Spinal cord (tissue), 10 donors: Measurements from ENCODE around the gene DARS2. TPM values are rescaled to one million over a fixed set of nuclear protein-coding genes. Genes with fewer than 3 reads are reported as not detected.
"Not testable (repeated sequence)": the region's sequence is repeated elsewhere in the genome, so short reads cannot be mapped to it uniquely, and the experiment has no call there.

Experiments
- DNase-seq, 6 donors: peaks; one replicate each; pipeline versions ENCODE4 v3.0.0 to v3.0.0-alpha.2; 2013 to 2015; ENCODE audit warnings: low spot score in 6 of 6, low read depth in 4 of 6
- H3K27ac ChIP-seq: one replicate; pipeline ENCODE4 v1.5.1; 2013; ENCODE audit warnings: low read depth, low read length, control low read depth
- H3K27me3 ChIP-seq: one replicate; pipeline ENCODE4 v1.6.1; 2013; ENCODE audit warnings: low read length; ENCODE audit not compliant: control insufficient read depth, insufficient read depth
- H3K36me3 ChIP-seq: one replicate; pipeline ENCODE4 v1.6.1; 2013; ENCODE audit warnings: low read length; ENCODE audit not compliant: control insufficient read depth, insufficient read depth
- H3K4me1 ChIP-seq: one replicate; pipeline ENCODE4 v1.6.1; 2013; ENCODE audit warnings: low read length; ENCODE audit not compliant: control insufficient read depth, insufficient read depth
- H3K4me3 ChIP-seq: one replicate; pipeline ENCODE4 v1.5.1; 2013; ENCODE audit warnings: low read depth, low read length, control low read depth
- H3K9me3 ChIP-seq: one replicate; pipeline ENCODE4 v1.6.1; 2013; ENCODE audit warnings: low read length; ENCODE audit not compliant: control insufficient read depth, insufficient read depth
- WGBS: methylation state at CpG from one replicate; pipeline ENCODE4 v1.1.5; 2013; ENCODE audit warnings: missing lambda C conversion rate; ENCODE audit not compliant: insufficient coverage; 5-methylcytosine and 5-hydroxymethylcytosine counted together
- long read RNA-seq, 4 donors: transcript quantifications; one replicate each; lab custom pipeline, GENCODE V29; 2026
- polyA plus RNA-seq, 2 donors: library from polyadenylated mRNA; unstranded; fragments of 120-200 nt; gene quantifications; one replicate each; pipeline ENCODE4 v1.2.1, GENCODE V29; 2013; ENCODE audit not compliant: insufficient read length in 2 of 2
- total RNA-seq, 2 donors: library from RNA; depleted of rRNA in 1 of 2; stranded (reverse); fragments of 120-200 nt in 1 of 2; fragments of >200 nt in 1 of 2; gene quantifications; one replicate each; pipeline versions ENCODE4 v1.2.3 to v1.2.4, GENCODE V29; 2013 to 2014
- donor health status: healthy.

DARS2 gene
- total RNA-seq (10 to 100 TPM; 17.1 to 18.5 TPM), polyA plus RNA-seq (10 to 100 TPM; 15.9 to 18.3 TPM)
- long read RNA-seq, donor 1, partial matches to known transcripts = 0 of 4 reads
- long read RNA-seq, donor 1, other reads (novel, unspliced or antisense) = 0 of 4 reads
- long read RNA-seq, donor 2, partial matches to known transcripts = 67 of 139 reads
- long read RNA-seq, donor 2, other reads (novel, unspliced or antisense) = 69 of 139 reads
- long read RNA-seq, donor 3, partial matches to known transcripts = 52 of 223 reads
- long read RNA-seq, donor 3, other reads (novel, unspliced or antisense) = 170 of 223 reads
- long read RNA-seq, donor 4 = 0 reads

DNA sequence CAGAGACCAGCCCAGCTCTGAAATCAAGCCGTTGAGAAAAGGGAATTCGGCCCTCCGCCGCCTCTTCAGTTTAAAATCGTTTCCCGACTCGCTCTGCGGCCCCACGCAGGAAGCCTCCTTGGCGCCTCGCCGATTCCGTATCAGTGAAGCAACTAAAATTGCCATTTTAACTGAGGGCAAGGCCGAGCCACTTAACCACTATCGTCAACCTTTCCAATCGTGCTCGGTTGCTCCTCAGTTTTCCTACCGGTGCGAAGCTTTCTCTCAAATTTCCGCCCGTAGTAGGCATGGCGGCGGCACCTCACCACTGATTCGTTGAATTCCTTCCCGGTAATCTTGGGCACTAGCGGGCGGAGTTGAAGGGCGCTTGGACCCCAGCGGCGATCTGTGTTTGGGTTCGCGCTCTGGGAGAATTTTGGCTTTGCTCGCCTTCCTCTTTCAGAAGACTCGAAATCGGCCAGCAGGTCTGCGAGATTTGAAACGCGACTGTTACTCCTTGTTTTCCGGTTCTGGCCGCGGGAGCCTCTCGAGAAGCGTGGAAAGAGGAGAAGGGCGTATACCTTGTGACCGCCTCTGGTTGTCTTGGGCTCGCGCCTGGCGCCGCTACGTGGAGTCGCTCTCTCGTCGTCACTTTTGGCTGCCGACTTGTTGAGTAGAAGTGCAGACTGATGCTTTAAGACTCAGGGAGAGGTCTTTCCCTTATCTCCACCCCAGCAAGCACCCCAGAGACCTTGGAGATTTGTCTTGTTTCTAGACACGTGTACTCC lies at the start of gene DARS2, which contains the start of gene CENPL:
DARS2 (plus strand) TSS at position 359 of the 767 bp plus-strand sequence. CDS start 557 bp downstream, outside the sequence.
CENPL (minus strand) TSS at position 569 of the 767 bp plus-strand sequence. CDS start 13,584 bp downstream, outside the sequence.
- peak within 1 kb of the TSS; percentile 89 for H3K4me3 ChIP-seq
- 0% methylated on average over 50 of the region's 55 CpGs for WGBS
- no peaks in the 10 kb centered on the region for H3K27me3 ChIP-seq
- peaks cover 9% of the 10 kb centered on the region for H3K4me1 ChIP-seq
- no peaks in the 10 kb centered on the region for H3K9me3 ChIP-seq
- peak within 1 kb of the TSS; percentile 99 for H3K27ac ChIP-seq
- peak; percentile 92 to 99 (median 96) for DNase-seq
- H3K36me3 ChIP-seq = peaks cover 2% of the 10 kb centered on the region

- Histone ChIP-seq H3K4me1 (no peaks in the 10 kb centered on the region), H3K27me3 (no peaks in the 10 kb centered on the region), H3K27ac (no peak overlapping the region), H3K9me3 (no peaks in the 10 kb centered on the region), H3K4me3 (no peak overlapping the region), H3K36me3 (peaks cover 17% of the 10 kb centered on the region)
- no peak for DNase-seq
- WGBS = no CpG with 5 or more reads among the region's 5 CpGs
Observed at GRCh38 chr1:173775578-173776226, 48.8 kb upstream of the DARS2 start.

GRCh38 chr1:173779936-173780335 lies 44.5 kb upstream of the DARS2 start:
- no peak for DNase-seq
- no peak overlapping the region for H3K27ac ChIP-seq
- no peaks in the 10 kb centered on the region for H3K27me3 ChIP-seq
- H3K9me3 ChIP-seq = no peaks in the 10 kb centered on the region
- H3K4me3 ChIP-seq = no peak overlapping the region
- peaks cover 31% of the 10 kb centered on the region for H3K36me3 ChIP-seq
- WGBS = no CpG with 5 or more reads among the region's 4 CpGs
- no peaks in the 10 kb centered on the region for H3K4me1 ChIP-seq

DNA sequence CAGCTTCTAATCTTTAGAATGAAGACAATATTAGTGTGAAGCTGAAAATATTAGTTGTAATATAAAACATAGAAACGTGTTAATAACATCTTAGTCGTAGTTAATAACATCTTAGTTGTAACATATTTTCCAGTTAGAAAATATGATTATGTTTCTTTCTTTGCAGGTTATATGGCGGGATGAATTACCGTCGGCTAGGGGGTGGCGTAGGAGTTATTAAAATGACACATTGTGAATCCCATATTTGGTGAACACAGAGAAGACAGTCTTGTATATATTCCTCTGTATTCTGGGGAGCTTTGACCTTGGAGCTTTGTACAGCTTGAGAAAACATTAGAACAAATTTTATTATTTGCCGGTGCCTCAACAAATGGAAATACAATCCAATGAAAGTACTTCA lies 39.5 kb upstream of the DARS2 start:
- Histone ChIP-seq H3K27ac (no peak overlapping the region), H3K4me1 (no peaks in the 10 kb centered on the region), H3K36me3 (peaks cover 27% of the 10 kb centered on the region), H3K4me3 (no peak overlapping the region), H3K9me3 (no peaks in the 10 kb centered on the region), H3K27me3 (no peaks in the 10 kb centered on the region)
- WGBS = no CpG with 5 or more reads among the region's 7 CpGs
- DNase-seq = no peak

- DNase-seq = no peak
Observed at GRCh38 chr1:173789841-173790240, 34.6 kb upstream of the DARS2 start.

GRCh38 chr1:173798078-173798477 lies 26.4 kb upstream of the DARS2 start:
- Histone ChIP-seq H3K4me1 (no peaks in the 10 kb centered on the region), H3K9me3 (no peaks in the 10 kb centered on the region), H3K27me3 (no peaks in the 10 kb centered on the region), H3K36me3 (no peaks in the 10 kb centered on the region), H3K27ac (no peak overlapping the region), H3K4me3 (no peak overlapping the region)
- no peak for DNase-seq

More at GRCh38 chr1:173789841-173790240, 34.6 kb upstream of the DARS2 start:
- Histone ChIP-seq H3K4me1 (no peaks in the 10 kb centered on the region), H3K4me3 (no peak overlapping the region), H3K36me3 (peaks cover 6% of the 10 kb centered on the region), H3K9me3 (no peaks in the 10 kb centered on the region), H3K27ac (no peak overlapping the region), H3K27me3 (no peaks in the 10 kb centered on the region)
- 100% methylated on average over 1 of the region's 2 CpGs for WGBS

GRCh38 chr1:173799995-173800394 lies 24.5 kb upstream of the DARS2 start:
- not testable (repeated sequence) for H3K9me3 ChIP-seq, H3K4me1 ChIP-seq, H3K36me3 ChIP-seq, H3K27ac ChIP-seq, H3K4me3 ChIP-seq, H3K27me3 ChIP-seq, DNase-seq
- whole genome bisulfite sequencing = no CpG with 5 or more reads among the region's 1 CpG

DNA sequence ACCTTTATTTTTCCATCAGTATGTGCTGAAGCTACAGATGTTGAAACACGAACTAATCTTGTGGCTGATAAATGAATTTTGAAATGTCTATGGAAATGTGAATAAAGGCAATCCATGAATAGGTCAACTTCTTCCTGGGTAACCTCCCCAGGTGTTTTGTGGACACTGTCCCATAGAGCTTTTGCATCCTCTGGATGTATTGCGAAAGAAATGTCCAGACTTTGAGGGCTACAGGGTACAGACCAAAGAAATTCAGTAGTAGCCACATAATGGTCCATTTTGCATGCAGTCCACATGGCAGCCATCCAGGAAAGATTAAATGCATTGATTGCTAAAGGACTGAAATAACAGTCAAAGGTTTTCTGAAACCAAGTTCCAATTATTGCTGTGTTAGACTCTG lies 21.5 kb upstream of the DARS2 start:
- peaks cover 7% of the 10 kb centered on the region for H3K36me3 ChIP-seq
- no peak overlapping the region for H3K27ac ChIP-seq
- H3K4me1 ChIP-seq = no peaks in the 10 kb centered on the region
- H3K9me3 ChIP-seq = no peaks in the 10 kb centered on the region
- no peak overlapping the region for H3K4me3 ChIP-seq
- 100% methylated on average over 1 of the region's 2 CpGs for WGBS
- no peak for DNase-seq
- no peaks in the 10 kb centered on the region for H3K27me3 ChIP-seq

- not testable (repeated sequence) for H3K27me3 ChIP-seq, H3K36me3 ChIP-seq, H3K9me3 ChIP-seq, H3K4me1 ChIP-seq, H3K27ac ChIP-seq, DNase-seq, H3K4me3 ChIP-seq
- 95% methylated on average over 3 of the region's 5 CpGs for WGBS
Observed at GRCh38 chr1:173813654-173814053, 10.8 kb upstream of the DARS2 start.
